Panc1 (cell line): ENCODE results near the gene SLC35F5. TPM values are rescaled to one million over a fixed set of nuclear protein-coding genes. Genes with fewer than 3 reads are reported as not detected.

Experiments
- ATAC-seq: fragments of 200-7000 bp; cut with Tn5 transposase; 2 replicates; pipeline ENCODE4 v1.9.1; 2020; ENCODE audit warnings: mild to moderate bottlenecking, moderate library complexity
- BruUV-seq: library from RNA; stranded (reverse); fragments of 400-500 nt; replicated peaks from 2 replicates; lab custom pipeline; 2021; lab: Mats Ljungman, UMichigan
- CTCF ChIA-PET: fragments of 300-600 bp; sonication (Branson Sonifier 250); formaldehyde crosslinking; loops from one replicate; lab custom pipeline; 2022; ENCODE audit warnings: antibody characterized with exemption; lab: Charles Lee
- POLR2A ChIA-PET: fragments of 300-600 bp; sonication (Branson Sonifier 250); formaldehyde crosslinking; loops from one replicate; lab custom pipeline; 2022; ENCODE audit warnings: antibody characterized with exemption; lab: Charles Lee
- DNase-seq: peaks from one replicate; pipeline ENCODE4 v3.0.0-alpha.2; 2010; ENCODE audit warnings: low read depth, low spot score
- H3K27ac ChIP-seq: 2 replicates; pipeline ENCODE4 v1.5.1; 2011; ENCODE audit warnings: mild to moderate bottlenecking, low read length, inconsistent platforms
- H3K27me3 ChIP-seq: fragments of 200-500 bp; sonication (Bioruptor generic); 2 replicates; pipeline ENCODE4 v1.6.0; 2014; ENCODE audit warnings: low read length, inconsistent platforms; ENCODE audit not compliant: control insufficient read depth, insufficient read depth
- H3K36me3 ChIP-seq: fragments of 200-500 bp; sonication (Bioruptor generic); 2 replicates; pipeline ENCODE4 v1.5.1; 2014; ENCODE audit warnings: inconsistent platforms, mild to moderate bottlenecking, low read length, moderate library complexity; ENCODE audit not compliant: control insufficient read depth, insufficient read depth
- H3K4me1 ChIP-seq: 2 replicates; pipeline ENCODE4 v1.5.1; 2011; ENCODE audit warnings: inconsistent platforms, mild to moderate bottlenecking, low read length, moderate library complexity; ENCODE audit not compliant: control insufficient read depth, insufficient read depth
- H3K4me3 ChIP-seq, 2 experiments: 2 replicates each; pipeline ENCODE4 v1.5.1; 2011 to 2012; ENCODE audit warnings: low read depth in 2 of 2, low read length in 2 of 2, mild to moderate bottlenecking in 2 of 2, inconsistent platforms in 1 of 2, moderate library complexity in 1 of 2
- H3K9me3 ChIP-seq: fragments of 200-500 bp; sonication (Bioruptor generic); 2 replicates; pipeline ENCODE4 v1.5.1; 2014; ENCODE audit warnings: low read depth, mild to moderate bottlenecking, inconsistent platforms, low read length, moderate library complexity; ENCODE audit not compliant: control insufficient read depth, insufficient read depth
- POLR2AphosphoS5 ChIP-seq: IDR thresholded peaks from 2 replicates; pipeline ENCODE4 v1.6.1; 2012; ENCODE audit warnings: mild to moderate bottlenecking, low read depth, low read length, moderate library complexity
- SIN3A ChIP-seq: IDR thresholded peaks from 2 replicates; pipeline ENCODE4 v1.6.1; 2012; ENCODE audit warnings: low read depth, mild to moderate bottlenecking, low read length, moderate library complexity, borderline replicate concordance; ENCODE audit not compliant: insufficient read depth
- TCF7L2 ChIP-seq: IDR thresholded peaks from 2 replicates; pipeline ENCODE4 v1.6.1; 2011; ENCODE audit warnings: mild to moderate bottlenecking, low read depth, low read length, inconsistent platforms
- in situ Hi-C: cut with HindIII; loops from 2 replicates; pipeline ENCODE4 v1.10.0; 2016; ENCODE audit warnings: low sequenced_read_pairs, low pct_unique_long_range_greater_than_20kb
- intact Hi-C: fragments of 100-400 bp; cut with micrococcal nuclease; formaldehyde crosslinking; loops from one replicate; pipeline ENCODE4 v1.10.0; 2022; ENCODE audit not compliant: unreplicated experiment
- total RNA-seq: library from RNA; stranded (reverse); gene quantifications from one replicate; pipeline ENCODE4 v1.2.1, GENCODE V29; 2021; ENCODE audit not compliant: unreplicated experiment
- TF ChIP-seq, protein P1 (sequence below), 2 experiments: IDR thresholded peaks; 2 replicates each; pipeline ENCODE4 v1.6.1; 2011 to 2012; ENCODE audit warnings: low read depth in 2 of 2, control low read depth in 1 of 2, low read length in 1 of 2, mild to moderate bottlenecking in 1 of 2, moderate library complexity in 1 of 2; ENCODE audit not compliant: insufficient read depth in 1 of 2
- TF ChIP-seq, protein P2 (sequence below): fragments of 450-650 bp; IDR thresholded peaks from 2 replicates; pipeline ENCODE4 v1.5.1; 2017; ENCODE audit warnings: mild to moderate bottlenecking

The SLC35F5 gene
- total RNA-seq, 1 experiment from 2014 or later: 89.8 TPM

GRCh38 chr2:113755835-113756354, 547 bp downstream of the SLC35F5 start:
- peak overlapping the region; percentile 89 for H3K27ac ChIP-seq
- peaks cover 12% of the 10 kb centered on the region; the same call in 1 of the 2 replicates for H3K4me1 ChIP-seq
- peaks cover 7% of the 10 kb centered on the region for H3K36me3 ChIP-seq
- DNase-seq: no peak
- no TSS peak for BruUV-seq
- intact Hi-C loops: loop anchor here (2.0 kb wide), 1 partner anchor 139 kb away; no protein-coding TSS in a partner anchor
- ChIA-PET POLR2A (no interaction called here), CTCF (no interaction called here)
- TF ChIP-seq TCF7L2 (0 out of 2 replicates have a peak, but pooled peaks have one; percentile 33), SIN3A (0 out of 2 replicates have a peak, but pooled peaks have one; percentile 34)
- TF ChIP-seq, protein P1, sequence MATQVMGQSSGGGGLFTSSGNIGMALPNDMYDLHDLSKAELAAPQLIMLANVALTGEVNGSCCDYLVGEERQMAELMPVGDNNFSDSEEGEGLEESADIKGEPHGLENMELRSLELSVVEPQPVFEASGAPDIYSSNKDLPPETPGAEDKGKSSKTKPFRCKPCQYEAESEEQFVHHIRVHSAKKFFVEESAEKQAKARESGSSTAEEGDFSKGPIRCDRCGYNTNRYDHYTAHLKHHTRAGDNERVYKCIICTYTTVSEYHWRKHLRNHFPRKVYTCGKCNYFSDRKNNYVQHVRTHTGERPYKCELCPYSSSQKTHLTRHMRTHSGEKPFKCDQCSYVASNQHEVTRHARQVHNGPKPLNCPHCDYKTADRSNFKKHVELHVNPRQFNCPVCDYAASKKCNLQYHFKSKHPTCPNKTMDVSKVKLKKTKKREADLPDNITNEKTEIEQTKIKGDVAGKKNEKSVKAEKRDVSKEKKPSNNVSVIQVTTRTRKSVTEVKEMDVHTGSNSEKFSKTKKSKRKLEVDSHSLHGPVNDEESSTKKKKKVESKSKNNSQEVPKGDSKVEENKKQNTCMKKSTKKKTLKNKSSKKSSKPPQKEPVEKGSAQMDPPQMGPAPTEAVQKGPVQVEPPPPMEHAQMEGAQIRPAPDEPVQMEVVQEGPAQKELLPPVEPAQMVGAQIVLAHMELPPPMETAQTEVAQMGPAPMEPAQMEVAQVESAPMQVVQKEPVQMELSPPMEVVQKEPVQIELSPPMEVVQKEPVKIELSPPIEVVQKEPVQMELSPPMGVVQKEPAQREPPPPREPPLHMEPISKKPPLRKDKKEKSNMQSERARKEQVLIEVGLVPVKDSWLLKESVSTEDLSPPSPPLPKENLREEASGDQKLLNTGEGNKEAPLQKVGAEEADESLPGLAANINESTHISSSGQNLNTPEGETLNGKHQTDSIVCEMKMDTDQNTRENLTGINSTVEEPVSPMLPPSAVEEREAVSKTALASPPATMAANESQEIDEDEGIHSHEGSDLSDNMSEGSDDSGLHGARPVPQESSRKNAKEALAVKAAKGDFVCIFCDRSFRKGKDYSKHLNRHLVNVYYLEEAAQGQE (IDR thresholded peaks at IDR 0.05; ENCODE audit: insufficient read depth in 1 of 2, low read depth in 2 of 2, low read length in 1 of 2): no peak
- no peaks in the 10 kb centered on the region for H3K9me3 ChIP-seq
- H3K4me3 ChIP-seq: peak overlapping the region; percentile 85 to 89
- in situ Hi-C loops: no loop called here
- H3K27me3 ChIP-seq: no peaks in the 10 kb centered on the region
- ATAC-seq: peak; percentile 77

GRCh38 chr2:113755035-113755834, 1.2 kb downstream of the SLC35F5 start:
- Histone ChIP-seq H3K27me3 (no peaks in the 10 kb centered on the region), H3K4me3 (peak overlapping the region; percentile 85 to 89), H3K36me3 (peaks cover 9% of the 10 kb centered on the region), H3K9me3 (no peaks in the 10 kb centered on the region), H3K27ac (peak overlapping the region; percentile 89), H3K4me1 (peaks cover 12% of the 10 kb centered on the region; the same call in 1 of the 2 replicates)
- POLR2A ChIA-PET: no interaction called here
- TF ChIP-seq TCF7L2 (no peak), SIN3A (no peak), POLR2AphosphoS5 (no peak)
- TF ChIP-seq, protein P1 (IDR thresholded peaks at IDR 0.05; ENCODE audit: insufficient read depth in 1 of 2, low read depth in 2 of 2, low read length in 1 of 2): no peak
- TF ChIP-seq, protein P2, sequence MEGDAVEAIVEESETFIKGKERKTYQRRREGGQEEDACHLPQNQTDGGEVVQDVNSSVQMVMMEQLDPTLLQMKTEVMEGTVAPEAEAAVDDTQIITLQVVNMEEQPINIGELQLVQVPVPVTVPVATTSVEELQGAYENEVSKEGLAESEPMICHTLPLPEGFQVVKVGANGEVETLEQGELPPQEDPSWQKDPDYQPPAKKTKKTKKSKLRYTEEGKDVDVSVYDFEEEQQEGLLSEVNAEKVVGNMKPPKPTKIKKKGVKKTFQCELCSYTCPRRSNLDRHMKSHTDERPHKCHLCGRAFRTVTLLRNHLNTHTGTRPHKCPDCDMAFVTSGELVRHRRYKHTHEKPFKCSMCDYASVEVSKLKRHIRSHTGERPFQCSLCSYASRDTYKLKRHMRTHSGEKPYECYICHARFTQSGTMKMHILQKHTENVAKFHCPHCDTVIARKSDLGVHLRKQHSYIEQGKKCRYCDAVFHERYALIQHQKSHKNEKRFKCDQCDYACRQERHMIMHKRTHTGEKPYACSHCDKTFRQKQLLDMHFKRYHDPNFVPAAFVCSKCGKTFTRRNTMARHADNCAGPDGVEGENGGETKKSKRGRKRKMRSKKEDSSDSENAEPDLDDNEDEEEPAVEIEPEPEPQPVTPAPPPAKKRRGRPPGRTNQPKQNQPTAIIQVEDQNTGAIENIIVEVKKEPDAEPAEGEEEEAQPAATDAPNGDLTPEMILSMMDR: no peak
- in situ Hi-C loops: no loop called here
- DNase-seq (no peak), ATAC-seq (peak; percentile 16; the same call in 1 of the 2 replicates)
- BruUV-seq: TSS peak; percentile 78
- intact Hi-C loops: loop anchor here (2.0 kb wide), 1 partner anchor 140 kb away; no protein-coding TSS in a partner anchor
- CTCF ChIA-PET: no interaction called here
